C4-2B (cell line): ENCODE data around the gene CELA2A.

Source experiments
- ZFX ChIP-seq: fragments of 450-650 bp; IDR thresholded peaks from 2 replicates; pipeline ENCODE4 v1.6.1; 2017
- TF ChIP-seq, protein P1 (sequence below): fragments of 450-650 bp; conservative IDR thresholded peaks from 2 replicates; pipeline ENCODE4 v1.5.1; 2017; ENCODE audit warnings: mild to moderate bottlenecking

GRCh38 chr1:15469361-15469760, 12.8 kb downstream of the CELA2A start:
- TF ChIP-seq, protein P1, sequence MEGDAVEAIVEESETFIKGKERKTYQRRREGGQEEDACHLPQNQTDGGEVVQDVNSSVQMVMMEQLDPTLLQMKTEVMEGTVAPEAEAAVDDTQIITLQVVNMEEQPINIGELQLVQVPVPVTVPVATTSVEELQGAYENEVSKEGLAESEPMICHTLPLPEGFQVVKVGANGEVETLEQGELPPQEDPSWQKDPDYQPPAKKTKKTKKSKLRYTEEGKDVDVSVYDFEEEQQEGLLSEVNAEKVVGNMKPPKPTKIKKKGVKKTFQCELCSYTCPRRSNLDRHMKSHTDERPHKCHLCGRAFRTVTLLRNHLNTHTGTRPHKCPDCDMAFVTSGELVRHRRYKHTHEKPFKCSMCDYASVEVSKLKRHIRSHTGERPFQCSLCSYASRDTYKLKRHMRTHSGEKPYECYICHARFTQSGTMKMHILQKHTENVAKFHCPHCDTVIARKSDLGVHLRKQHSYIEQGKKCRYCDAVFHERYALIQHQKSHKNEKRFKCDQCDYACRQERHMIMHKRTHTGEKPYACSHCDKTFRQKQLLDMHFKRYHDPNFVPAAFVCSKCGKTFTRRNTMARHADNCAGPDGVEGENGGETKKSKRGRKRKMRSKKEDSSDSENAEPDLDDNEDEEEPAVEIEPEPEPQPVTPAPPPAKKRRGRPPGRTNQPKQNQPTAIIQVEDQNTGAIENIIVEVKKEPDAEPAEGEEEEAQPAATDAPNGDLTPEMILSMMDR: no peak
- no peak for TF ChIP-seq ZFX
